ENCODE data around the gene KCNJ6.
"Not testable (repeated sequence)": the region's sequence is repeated elsewhere in the genome, so short reads cannot be mapped to it uniquely, and the experiment has no call there.

Gene KCNJ6

GRCh38 chr21:37712569-37712934 lies 203.7 kb downstream of the KCNJ6 start:
- DNase-seq = not testable (repeated sequence)

GRCh38 chr21:37711836-37712568 lies 204.3 kb downstream of the KCNJ6 start:
- DNase-seq = peak; percentile 81

GRCh38 chr21:37711286-37711829 lies 204.9 kb downstream of the KCNJ6 start:
- DNase-seq = peak; percentile 68

GRCh38 chr21:37710546-37711285 lies 205.5 kb downstream of the KCNJ6 start:
- DNase-seq = peak; percentile 94

- DNase-seq = peak; percentile 98
These were observed 211.5 kb downstream of the KCNJ6 start for GRCh38 chr21:37704751-37705150.

GRCh38 chr21:37702241-37702640 lies 214.0 kb downstream of the KCNJ6 start:
- DNase-seq = no peak

- peak; percentile 94 for DNase-seq
These were observed 215.5 kb downstream of the KCNJ6 start for GRCh38 chr21:37700641-37701202.

GRCh38 chr21:37699024-37699775 lies 217.1 kb downstream of the KCNJ6 start:
- no peak for DNase-seq

- no peak for DNase-seq
These were observed 219.3 kb downstream of the KCNJ6 start for GRCh38 chr21:37696936-37697335.

- DNase-seq = no peak
These were observed 221.1 kb downstream of the KCNJ6 start for GRCh38 chr21:37695111-37695510.

GRCh38 chr21:37688952-37689659 lies 227.2 kb downstream of the KCNJ6 start:
- DNase-seq = no peak

- no peak for DNase-seq
These were observed 229.1 kb downstream of the KCNJ6 start for GRCh38 chr21:37686991-37687810.

- no peak for DNase-seq
These were observed 231.7 kb downstream of the KCNJ6 start for GRCh38 chr21:37684547-37684946.

- no peak for DNase-seq
These were observed 232.2 kb downstream of the KCNJ6 start for GRCh38 chr21:37684115-37684493.

- DNase-seq = no peak
These were observed 232.7 kb downstream of the KCNJ6 start for GRCh38 chr21:37683396-37684114.

GRCh38 chr21:37682966-37683365 lies 233.3 kb downstream of the KCNJ6 start:
- DNase-seq = no peak

GRCh38 chr21:37677006-37677405 lies 239.3 kb downstream of the KCNJ6 start:
- DNase-seq = no peak

GRCh38 chr21:37675202-37675801 lies 241.0 kb downstream of the KCNJ6 start:
- DNase-seq = peak; percentile 36

GRCh38 chr21:37673801-37674575 lies 242.3 kb downstream of the KCNJ6 start:
- no peak for DNase-seq

- DNase-seq = no peak
These were observed 244.9 kb downstream of the KCNJ6 start for GRCh38 chr21:37671381-37671780.
